Measurements from ENCODE around the gene MKNK2. TPM values are rescaled to one million over a fixed set of nuclear protein-coding genes. Genes with fewer than 3 reads are reported as not detected.
A peak's percentile ranks its signal among the peaks of the same experiment; 100 is the strongest.

The MKNK2 gene
- total RNA-seq, 1 donor: 82.5 TPM

GRCh38 chr19:2059422-2060201 is 8.6 kb upstream of the MKNK2 start:
- Histone ChIP-seq H3K27ac (ENCODE audit: low read depth, low read length) (peak overlapping the region; percentile 96), H3K4me1 (ENCODE audit: insufficient read depth, low read length) (peaks cover 34% of the 10 kb centered on the region), H3K9me3 (ENCODE audit: low read depth, low read length) (no peaks in the 10 kb centered on the region), H3K79me2 (ENCODE audit: insufficient read depth, low read length) (no peaks in the 10 kb centered on the region), H3K36me3 (ENCODE audit: insufficient read depth, low read length) (no peaks in the 10 kb centered on the region), H3K4me2 (ENCODE audit: insufficient read depth, low read length) (peak overlapping the region; percentile 93), H3K4me3 (ENCODE audit: insufficient read depth, low read length) (peak overlapping the region; percentile 35), H3K27me3 (ENCODE audit: insufficient read depth, low read length) (no peaks in the 10 kb centered on the region), H4K20me1 (ENCODE audit: insufficient read depth, low read length) (no peaks in the 10 kb centered on the region), H2AFZ (ENCODE audit: low read length) (peak overlapping the region; percentile 90)
- TF ChIP-seq CTCF (IDR thresholded peaks at IDR 0.05; ENCODE audit: extremely low read depth, low read depth, low read length): no peak
- DNase-seq (ENCODE audit: insufficient read length, low spot score, missing footprints): peak; percentile 94

GRCh38 chr19:2058570-2059421 is 7.8 kb upstream of the MKNK2 start:
- no peaks in the 10 kb centered on the region for H3K36me3 ChIP-seq (ENCODE audit: insufficient read depth, low read length)
- H3K79me2 ChIP-seq (ENCODE audit: insufficient read depth, low read length): no peaks in the 10 kb centered on the region
- H3K27me3 ChIP-seq (ENCODE audit: insufficient read depth, low read length): no peaks in the 10 kb centered on the region
- H3K4me2 ChIP-seq (ENCODE audit: insufficient read depth, low read length): no peak overlapping the region
- H2AFZ ChIP-seq (ENCODE audit: low read length): no peak overlapping the region
- peak overlapping the region; percentile 96 for H3K27ac ChIP-seq (ENCODE audit: low read depth, low read length)
- DNase-seq (ENCODE audit: insufficient read length, low spot score, missing footprints): peak; percentile 52
- no peak overlapping the region for H3K4me3 ChIP-seq (ENCODE audit: insufficient read depth, low read length)
- no peaks in the 10 kb centered on the region for H3K9me3 ChIP-seq (ENCODE audit: low read depth, low read length)
- H4K20me1 ChIP-seq (ENCODE audit: insufficient read depth, low read length): no peaks in the 10 kb centered on the region
- no peak for TF ChIP-seq CTCF (IDR thresholded peaks at IDR 0.05; ENCODE audit: extremely low read depth, low read depth, low read length)
- H3K4me1 ChIP-seq (ENCODE audit: insufficient read depth, low read length): peaks cover 34% of the 10 kb centered on the region

DNA sequence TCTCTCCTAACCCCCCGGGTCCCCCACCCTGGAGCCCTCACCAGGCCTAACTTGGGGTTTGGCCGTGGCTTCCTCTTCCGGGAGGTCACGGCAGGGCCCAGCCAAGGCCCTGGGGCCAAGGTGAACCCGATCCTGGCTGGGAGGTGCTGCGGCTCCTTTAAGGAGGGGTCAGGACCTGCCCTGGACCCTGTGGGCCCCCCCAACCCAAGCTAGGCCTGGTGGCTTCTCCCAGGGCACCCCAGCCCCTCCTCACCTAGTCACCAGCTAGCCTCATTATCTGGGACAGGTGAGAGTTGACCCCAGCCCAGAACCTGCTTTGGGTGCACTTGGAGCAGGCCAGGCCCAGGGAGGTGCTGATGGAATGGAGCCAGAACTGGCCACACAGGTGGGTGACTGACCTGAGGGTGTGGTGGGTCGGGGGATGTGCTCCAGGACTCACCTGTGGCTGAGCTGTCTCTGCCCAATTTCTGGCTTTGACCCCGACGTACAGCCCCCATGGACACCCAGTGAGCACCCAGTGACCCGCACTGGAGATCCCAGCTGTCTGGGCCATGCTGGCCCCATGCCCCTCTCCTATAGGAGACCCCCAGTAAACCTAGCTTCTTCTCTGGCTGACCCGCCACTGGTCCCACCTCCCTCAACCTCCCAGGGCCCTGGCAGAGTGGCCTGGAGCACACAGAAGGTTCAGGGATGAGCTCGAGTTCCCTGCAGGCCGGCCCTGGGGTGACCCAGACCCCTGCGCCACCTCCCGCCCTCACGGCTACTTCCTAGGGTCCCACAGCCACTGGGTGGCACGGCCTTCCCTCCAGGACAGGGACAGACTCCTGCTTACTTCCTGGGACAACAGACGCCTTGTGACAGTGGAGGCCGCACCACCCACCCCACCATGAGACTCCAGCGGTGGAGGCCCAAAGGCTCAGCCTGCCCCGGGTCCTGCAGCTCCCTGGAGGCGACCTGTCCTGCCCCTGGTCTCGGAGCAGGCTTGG is 6.7 kb upstream of the MKNK2 start:
- Histone ChIP-seq H2AFZ (ENCODE audit: low read length) (no peak overlapping the region), H3K9me3 (ENCODE audit: low read depth, low read length) (no peaks in the 10 kb centered on the region), H3K4me3 (ENCODE audit: insufficient read depth, low read length) (no peak overlapping the region), H3K4me2 (ENCODE audit: insufficient read depth, low read length) (no peak overlapping the region), H3K79me2 (ENCODE audit: insufficient read depth, low read length) (no peaks in the 10 kb centered on the region), H3K4me1 (ENCODE audit: insufficient read depth, low read length) (peaks cover 34% of the 10 kb centered on the region), H3K36me3 (ENCODE audit: insufficient read depth, low read length) (no peaks in the 10 kb centered on the region), H3K27me3 (ENCODE audit: insufficient read depth, low read length) (no peaks in the 10 kb centered on the region), H3K27ac (ENCODE audit: low read depth, low read length) (no peak overlapping the region), H4K20me1 (ENCODE audit: insufficient read depth, low read length) (no peaks in the 10 kb centered on the region)
- TF ChIP-seq CTCF (IDR thresholded peaks at IDR 0.05; ENCODE audit: extremely low read depth, low read depth, low read length): no peak
- peak; percentile 58 for DNase-seq (ENCODE audit: insufficient read length, low spot score, missing footprints)

Measured in osteoblast (primary cell).